Right renal cortex interstitium (tissue), 3 donors: ENCODE results near the gene HERC5. TPM values are rescaled to one million over a fixed set of nuclear protein-coding genes. Genes with fewer than 3 reads are reported as not detected.
"Not testable (repeated sequence)": the region's sequence is repeated elsewhere in the genome, so short reads cannot be mapped to it uniquely, and the experiment has no call there.

Experiments
- DNase-seq, 3 donors: peaks; one replicate each; pipeline ENCODE4 v3.0.0-alpha.2; 2013; ENCODE audit warnings: low read depth in 3 of 3, low spot score in 2 of 3
- polyA plus RNA-seq, 3 donors: library from polyadenylated mRNA; unstranded; fragments of 120-200 nt; gene quantifications; one replicate each; pipeline ENCODE4 v1.2.1, GENCODE V29; 2013; ENCODE audit not compliant: insufficient read length in 3 of 3

The HERC5 gene
- polyA plus RNA-seq, 3 donors, result 5.4 to 7.0 (median 5.8) TPM

- DNase-seq, result no peak
These were observed 60.9 kb downstream of the HERC5 start for GRCh38 chr4:88517825-88518224.

GRCh38 chr4:88518911-88519310 lies 62.0 kb downstream of the HERC5 start:
- no peak for DNase-seq

- peak in 2 of 3 donors; percentile 19 to 21 for DNase-seq
These were observed 65.9 kb downstream of the HERC5 start for GRCh38 chr4:88522702-88523324.

GRCh38 chr4:88523325-88524129 lies 66.6 kb downstream of the HERC5 start, which contains the start of gene PYURF:
TSS of gene PYURF (minus strand) at chr4:88523776. CDS start at chr4:88523700, 76 bp downstream.
- peak; percentile 62 to 85 (median 85) for DNase-seq

- DNase-seq, result no peak
These were observed 67.3 kb downstream of the HERC5 start for GRCh38 chr4:88524171-88524570.

- no peak for DNase-seq
These were observed 69.4 kb downstream of the HERC5 start for GRCh38 chr4:88526221-88526815.

GRCh38 chr4:88527787-88528186 lies 70.9 kb downstream of the HERC5 start:
- DNase-seq, result no peak

GRCh38 chr4:88528861-88529260 lies 71.9 kb downstream of the HERC5 start:
- no peak for DNase-seq

- no peak for DNase-seq
These were observed 74.6 kb downstream of the HERC5 start for GRCh38 chr4:88531549-88531948.

- no peak for DNase-seq
These were observed 76.3 kb downstream of the HERC5 start for GRCh38 chr4:88533088-88533790.

- no peak for DNase-seq
These were observed 77.2 kb downstream of the HERC5 start for GRCh38 chr4:88533937-88534750.

- no peak for DNase-seq
These were observed 78.3 kb downstream of the HERC5 start for GRCh38 chr4:88535090-88535755.

GRCh38 chr4:88537709-88538108 lies 80.8 kb downstream of the HERC5 start:
- no peak for DNase-seq

- DNase-seq, result not testable (repeated sequence)
These were observed 82.6 kb downstream of the HERC5 start for GRCh38 chr4:88539322-88540068.

- DNase-seq, result no peak
These were observed 92.9 kb downstream of the HERC5 start for GRCh38 chr4:88549815-88550214.
